ENCODE data around the gene HNF4A.

- TF ChIP-seq RAD21 (IDR thresholded peaks at IDR 0.05; ENCODE audit: low read depth) (no peak), EP300 (IDR thresholded peaks at IDR 0.05; ENCODE audit: borderline replicate concordance) (no peak), CREB1 (IDR thresholded peaks at IDR 0.05; ENCODE audit: low read depth) (no peak), NFIC (IDR thresholded peaks at IDR 0.05) (no peak), FOXM1 (IDR thresholded peaks at IDR 0.05; ENCODE audit: borderline replicate concordance, low read depth) (no peak), TAF1 (IDR thresholded peaks at IDR 0.05; ENCODE audit: low read depth) (no peak), TCF12 (IDR thresholded peaks at IDR 0.05; ENCODE audit: low read depth) (no peak)
- TF ChIP-seq, protein P1, sequence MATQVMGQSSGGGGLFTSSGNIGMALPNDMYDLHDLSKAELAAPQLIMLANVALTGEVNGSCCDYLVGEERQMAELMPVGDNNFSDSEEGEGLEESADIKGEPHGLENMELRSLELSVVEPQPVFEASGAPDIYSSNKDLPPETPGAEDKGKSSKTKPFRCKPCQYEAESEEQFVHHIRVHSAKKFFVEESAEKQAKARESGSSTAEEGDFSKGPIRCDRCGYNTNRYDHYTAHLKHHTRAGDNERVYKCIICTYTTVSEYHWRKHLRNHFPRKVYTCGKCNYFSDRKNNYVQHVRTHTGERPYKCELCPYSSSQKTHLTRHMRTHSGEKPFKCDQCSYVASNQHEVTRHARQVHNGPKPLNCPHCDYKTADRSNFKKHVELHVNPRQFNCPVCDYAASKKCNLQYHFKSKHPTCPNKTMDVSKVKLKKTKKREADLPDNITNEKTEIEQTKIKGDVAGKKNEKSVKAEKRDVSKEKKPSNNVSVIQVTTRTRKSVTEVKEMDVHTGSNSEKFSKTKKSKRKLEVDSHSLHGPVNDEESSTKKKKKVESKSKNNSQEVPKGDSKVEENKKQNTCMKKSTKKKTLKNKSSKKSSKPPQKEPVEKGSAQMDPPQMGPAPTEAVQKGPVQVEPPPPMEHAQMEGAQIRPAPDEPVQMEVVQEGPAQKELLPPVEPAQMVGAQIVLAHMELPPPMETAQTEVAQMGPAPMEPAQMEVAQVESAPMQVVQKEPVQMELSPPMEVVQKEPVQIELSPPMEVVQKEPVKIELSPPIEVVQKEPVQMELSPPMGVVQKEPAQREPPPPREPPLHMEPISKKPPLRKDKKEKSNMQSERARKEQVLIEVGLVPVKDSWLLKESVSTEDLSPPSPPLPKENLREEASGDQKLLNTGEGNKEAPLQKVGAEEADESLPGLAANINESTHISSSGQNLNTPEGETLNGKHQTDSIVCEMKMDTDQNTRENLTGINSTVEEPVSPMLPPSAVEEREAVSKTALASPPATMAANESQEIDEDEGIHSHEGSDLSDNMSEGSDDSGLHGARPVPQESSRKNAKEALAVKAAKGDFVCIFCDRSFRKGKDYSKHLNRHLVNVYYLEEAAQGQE (IDR thresholded peaks at IDR 0.05; ENCODE audit: low read depth): no peak
- TF ChIP-seq, protein P2, sequence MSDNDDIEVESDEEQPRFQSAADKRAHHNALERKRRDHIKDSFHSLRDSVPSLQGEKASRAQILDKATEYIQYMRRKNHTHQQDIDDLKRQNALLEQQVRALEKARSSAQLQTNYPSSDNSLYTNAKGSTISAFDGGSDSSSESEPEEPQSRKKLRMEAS (IDR thresholded peaks at IDR 0.05): no peak
Observed at GRCh38 chr20:44400671-44400969, 45.1 kb downstream of the HNF4A start.

Data from Ishikawa (cell line).